ENCODE results near the gene MAPKAP1.

- TF ChIP-seq SNAI2 (CRISPR knock-in tag; IDR thresholded peaks at IDR 0.05): no peak
- TF ChIP-seq TSHZ2 (CRISPR knock-in tag; IDR thresholded peaks at IDR 0.05): no peak
- TF ChIP-seq ESRRG (CRISPR knock-in tag; IDR thresholded peaks at IDR 0.05): no peak
- no peak for TF ChIP-seq ZFP30 (CRISPR knock-in tag; IDR thresholded peaks at IDR 0.05)
- TF ChIP-seq RARB (CRISPR knock-in tag; IDR thresholded peaks at IDR 0.05): no peak
- TF ChIP-seq ARNTL (CRISPR knock-in tag; IDR thresholded peaks at IDR 0.05; ENCODE audit: borderline replicate concordance, low read depth): no peak
- TF ChIP-seq CSDC2 (CRISPR knock-in tag; IDR thresholded peaks at IDR 0.05): no peak
- no peak for TF ChIP-seq BACH2 (CRISPR knock-in tag; IDR thresholded peaks at IDR 0.05; ENCODE audit: borderline replicate concordance)
- no peak for TF ChIP-seq PATZ1 (CRISPR knock-in tag; IDR thresholded peaks at IDR 0.05; ENCODE audit: borderline replicate concordance)
- TF ChIP-seq ISL1 (CRISPR knock-in tag; IDR thresholded peaks at IDR 0.05): no peak
- TF ChIP-seq GLIS3 (CRISPR knock-in tag; IDR thresholded peaks at IDR 0.05): no peak
These were observed 319.0 kb downstream of the MAPKAP1 start for GRCh38 chr9:125387861-125388524.
